ENCODE data around the gene C2CD2. TPM values are rescaled to one million over a fixed set of nuclear protein-coding genes. Genes with fewer than 3 reads are reported as not detected.

The C2CD2 gene
- total and polyA plus RNA-seq, 2 of the 8 experiments (the other 6 are each of a cell fraction or from before 2014, with no cell fraction given) = 10.4 to 13.0 TPM

- TF ChIP-seq CTCF (IDR thresholded peaks at IDR 0.05; ENCODE audit: control extremely low read depth in 1 of 3, insufficient read depth in 1 of 3, low read depth in 1 of 3, low read length in 3 of 3) (no peak), RAD21 (IDR thresholded peaks at IDR 0.05 in 1 of 2, conservative IDR thresholded peaks at IDR 0.05 in 1 of 2; ENCODE audit: low read depth in 2 of 2, low read length in 2 of 2) (no peak), SIX5 (IDR thresholded peaks at IDR 0.05; ENCODE audit: low read depth, low read length) (no peak), TAF1 (IDR thresholded peaks at IDR 0.05; ENCODE audit: low read depth, low read length) (no peak), ASH2L (IDR thresholded peaks at IDR 0.05; ENCODE audit: low read length) (no peak), HDAC2 (IDR thresholded peaks at IDR 0.05; ENCODE audit: borderline replicate concordance in 1 of 2, low read depth in 2 of 2, low read length in 2 of 2) (no peak), EGR1 (IDR thresholded peaks at IDR 0.05; ENCODE audit: borderline replicate concordance, low read depth, low read length) (no peak)
Observed at GRCh38 chr21:41928621-41929220, 25.1 kb downstream of the C2CD2 start (continued).
